ENCODE measurements around the gene CARM1.
"Not testable (repeated sequence)": the region's sequence is repeated elsewhere in the genome, so short reads cannot be mapped to it uniquely, and the experiment has no call there.

DNA sequence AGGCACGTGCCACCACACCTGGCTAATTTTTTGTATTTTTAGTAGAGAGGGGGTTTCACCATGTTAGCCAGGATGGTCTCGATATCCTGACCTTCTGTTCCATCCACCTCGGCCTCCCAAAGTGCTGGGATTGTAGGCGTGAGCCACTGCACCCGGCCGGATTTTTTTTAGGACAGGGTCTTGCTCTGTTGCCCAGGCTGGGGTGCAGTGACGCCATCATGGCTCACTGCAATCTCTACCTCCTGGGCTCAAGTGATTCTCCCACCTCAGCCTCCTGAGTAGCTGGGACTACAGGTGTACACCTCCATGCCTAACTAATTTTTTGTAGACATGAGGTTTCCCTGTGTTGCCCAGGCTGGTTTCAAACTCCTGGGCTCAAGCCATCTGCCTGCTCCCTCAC lies 33.7 kb upstream of the CARM1 start:
- TF ChIP-seq, protein P1, sequence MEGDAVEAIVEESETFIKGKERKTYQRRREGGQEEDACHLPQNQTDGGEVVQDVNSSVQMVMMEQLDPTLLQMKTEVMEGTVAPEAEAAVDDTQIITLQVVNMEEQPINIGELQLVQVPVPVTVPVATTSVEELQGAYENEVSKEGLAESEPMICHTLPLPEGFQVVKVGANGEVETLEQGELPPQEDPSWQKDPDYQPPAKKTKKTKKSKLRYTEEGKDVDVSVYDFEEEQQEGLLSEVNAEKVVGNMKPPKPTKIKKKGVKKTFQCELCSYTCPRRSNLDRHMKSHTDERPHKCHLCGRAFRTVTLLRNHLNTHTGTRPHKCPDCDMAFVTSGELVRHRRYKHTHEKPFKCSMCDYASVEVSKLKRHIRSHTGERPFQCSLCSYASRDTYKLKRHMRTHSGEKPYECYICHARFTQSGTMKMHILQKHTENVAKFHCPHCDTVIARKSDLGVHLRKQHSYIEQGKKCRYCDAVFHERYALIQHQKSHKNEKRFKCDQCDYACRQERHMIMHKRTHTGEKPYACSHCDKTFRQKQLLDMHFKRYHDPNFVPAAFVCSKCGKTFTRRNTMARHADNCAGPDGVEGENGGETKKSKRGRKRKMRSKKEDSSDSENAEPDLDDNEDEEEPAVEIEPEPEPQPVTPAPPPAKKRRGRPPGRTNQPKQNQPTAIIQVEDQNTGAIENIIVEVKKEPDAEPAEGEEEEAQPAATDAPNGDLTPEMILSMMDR (IDR thresholded peaks at IDR 0.05), result not testable (repeated sequence)
- not testable (repeated sequence) for TF ChIP-seq EZH2 (IDR thresholded peaks at IDR 0.05; ENCODE audit: borderline replicate concordance, insufficient read depth, low read depth, low read length, poor library complexity, severe bottlenecking)
